HG03442 (cell line): Measurements from ENCODE around the gene MAPK6.
"Not testable (repeated sequence)": the region's sequence is repeated elsewhere in the genome, so short reads cannot be mapped to it uniquely, and the experiment has no call there.

ENCODE experiments used
- ATAC-seq: cut with Tn5 transposase; IDR thresholded peaks from one replicate; pipeline ENCODE4 v1.9.1; 2021; ENCODE audit warnings: mild to moderate bottlenecking, moderate library complexity; ENCODE audit not compliant: unreplicated experiment

The MAPK6 gene

GRCh38 chr15:52042051-52042851 is 23.2 kb downstream of the MAPK6 start:
- no peak for ATAC-seq

GRCh38 chr15:52045795-52046298 is 26.8 kb downstream of the MAPK6 start:
- not testable (repeated sequence) for ATAC-seq

GRCh38 chr15:52046552-52046951 is 27.5 kb downstream of the MAPK6 start:
- ATAC-seq: not testable (repeated sequence)

GRCh38 chr15:52050416-52050815 is 31.4 kb downstream of the MAPK6 start:
- no peak for ATAC-seq

- ATAC-seq: no peak
These were observed 33.3 kb downstream of the MAPK6 start for GRCh38 chr15:52052066-52052935.

- no peak for ATAC-seq
These were observed 35.4 kb downstream of the MAPK6 start for GRCh38 chr15:52054381-52054780.

- not testable (repeated sequence) for ATAC-seq
These were observed 35.8 kb downstream of the MAPK6 start for GRCh38 chr15:52054858-52055257.

GRCh38 chr15:52056001-52056400 is 37.0 kb downstream of the MAPK6 start:
- no peak for ATAC-seq

- no peak for ATAC-seq
These were observed 37.5 kb downstream of the MAPK6 start for GRCh38 chr15:52056496-52056895.

GRCh38 chr15:52057996-52058395 is 39.0 kb downstream of the MAPK6 start:
- no peak for ATAC-seq

- ATAC-seq: no peak
These were observed 41.5 kb downstream of the MAPK6 start for GRCh38 chr15:52060501-52060900.

- ATAC-seq: no peak
These were observed 48.0 kb downstream of the MAPK6 start for GRCh38 chr15:52066842-52067544.

GRCh38 chr15:52067545-52067926 is 48.5 kb downstream of the MAPK6 start:
- no peak for ATAC-seq

- no peak for ATAC-seq
These were observed 49.1 kb downstream of the MAPK6 start for GRCh38 chr15:52068004-52068615.

GRCh38 chr15:52069559-52069958 is 50.5 kb downstream of the MAPK6 start:
- ATAC-seq: no peak

GRCh38 chr15:52071570-52071969 is 52.6 kb downstream of the MAPK6 start:
- ATAC-seq: no peak

GRCh38 chr15:52076889-52077781 is 58.1 kb downstream of the MAPK6 start:
- peak; percentile 84 for ATAC-seq

GRCh38 chr15:52078197-52078875 is 59.3 kb downstream of the MAPK6 start:
- ATAC-seq: no peak
